Urinary bladder (tissue), 4 donors: Measurements from ENCODE around the gene LYPD8. TPM values are rescaled to one million over a fixed set of nuclear protein-coding genes. Genes with fewer than 3 reads are reported as not detected.
"Not testable (repeated sequence)": the region's sequence is repeated elsewhere in the genome, so short reads cannot be mapped to it uniquely, and the experiment has no call there.

Source experiments
- DNase-seq: peaks from one replicate; pipeline ENCODE4 v3.0.0-alpha.2; 2015; ENCODE audit errors: extremely low spot score
- H3K27ac ChIP-seq: one replicate; pipeline ENCODE4 v1.5.1; 2013; ENCODE audit warnings: low read depth, mild to moderate bottlenecking, moderate library complexity
- H3K36me3 ChIP-seq: one replicate; pipeline ENCODE4 v1.6.1; 2013; ENCODE audit warnings: mild to moderate bottlenecking, moderate library complexity; ENCODE audit not compliant: insufficient read depth
- H3K4me1 ChIP-seq: one replicate; pipeline ENCODE4 v1.6.1; 2013; ENCODE audit warnings: mild to moderate bottlenecking, moderate library complexity; ENCODE audit not compliant: insufficient read depth
- H3K4me3 ChIP-seq: one replicate; pipeline ENCODE4 v1.5.1; 2013; ENCODE audit warnings: low read depth, low read length
- WGBS: extraction: QIAGEN DNeasy Blood & Tissue Kit; methylation state at CpG from one replicate; pipeline ENCODE4 v1.1.7; 2013; 5-methylcytosine and 5-hydroxymethylcytosine counted together
- polyA plus RNA-seq: library from polyadenylated mRNA; stranded (reverse); fragments of 200-250 nt; gene quantifications from one replicate; pipeline ENCODE4 v1.2.3, GENCODE V29; 2013
- total RNA-seq: library from RNA; depleted of rRNA; stranded (reverse); fragments of >200 nt; gene quantifications from one replicate; pipeline ENCODE4 v1.2.3, GENCODE V29; 2014
- donor health status: healthy with polysubstance abuse.
- donor health status: healthy.

LYPD8 gene, protein sequence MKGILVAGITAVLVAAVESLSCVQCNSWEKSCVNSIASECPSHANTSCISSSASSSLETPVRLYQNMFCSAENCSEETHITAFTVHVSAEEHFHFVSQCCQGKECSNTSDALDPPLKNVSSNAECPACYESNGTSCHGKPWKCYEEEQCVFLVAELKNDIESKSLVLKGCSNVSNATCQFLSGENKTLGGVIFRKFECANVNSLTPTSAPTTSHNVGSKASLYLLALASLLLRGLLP
- total RNA-seq: not detected
- polyA plus RNA-seq: not detected

- H3K36me3 ChIP-seq: no peaks in the 10 kb centered on the region
- DNase-seq: no peak
- H3K4me1 ChIP-seq: no peaks in the 10 kb centered on the region
- no peak within 1 kb of the TSS for H3K27ac ChIP-seq
- no peak within 1 kb of the TSS for H3K4me3 ChIP-seq
- WGBS: 84% methylated on average over 6 of the region's 6 CpGs
These were observed at the start of gene LYPD8 for GRCh38 chr1:248755517-248755916. LYPD8 (minus strand) TSS chr1:248755759; CDS start chr1:248751081, 4,678 bp downstream.

DNA sequence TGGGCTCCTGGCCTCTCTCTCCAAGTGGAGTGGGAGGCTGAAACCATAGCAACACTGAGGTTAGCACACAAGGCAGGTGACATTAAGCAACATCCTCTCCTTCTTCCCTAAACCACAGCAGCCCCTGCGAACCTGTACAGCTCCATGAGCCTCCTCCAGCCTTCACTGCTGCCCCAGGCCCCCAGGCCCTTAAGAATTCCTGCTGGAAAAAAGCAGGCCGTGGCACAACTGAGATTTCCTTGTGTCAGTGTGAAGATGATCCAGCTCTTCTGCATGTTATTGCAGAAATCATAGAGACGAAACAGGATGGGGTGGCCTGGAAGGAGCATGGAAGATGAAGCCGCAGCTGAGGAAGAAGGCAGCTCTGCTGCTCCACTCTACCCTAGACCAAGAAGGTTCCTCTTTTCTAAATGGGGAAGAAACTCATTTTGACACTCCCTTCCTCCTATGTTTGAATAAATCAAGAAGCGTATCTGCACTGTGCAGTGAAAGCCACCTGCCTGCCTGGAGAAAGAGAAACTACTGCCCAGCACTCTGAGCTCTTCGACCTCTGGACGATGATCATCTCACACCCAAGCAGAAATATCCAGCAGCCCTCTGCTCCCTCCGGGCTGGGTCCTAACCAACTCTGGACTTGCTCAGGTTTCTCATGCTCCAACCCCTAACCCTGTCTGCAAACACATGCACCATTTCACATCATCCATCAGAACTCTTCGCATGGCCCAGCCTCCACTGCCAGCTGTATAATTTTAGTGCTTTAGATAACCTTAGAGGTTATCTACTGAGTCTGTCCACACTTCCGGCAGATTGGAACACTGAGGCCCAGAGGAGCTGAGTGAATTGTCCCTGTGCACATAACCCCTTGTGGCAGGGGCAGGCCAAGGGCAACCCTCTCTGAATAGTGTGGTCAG is 49.5 kb upstream of the LYPD8 start:
- no peak overlapping the region for H3K27ac ChIP-seq
- no peak for DNase-seq
- no peaks in the 10 kb centered on the region for H3K4me1 ChIP-seq
- H3K4me3 ChIP-seq: no peak overlapping the region
- 61% methylated on average over 10 of the region's 10 CpGs for WGBS
- H3K36me3 ChIP-seq: no peaks in the 10 kb centered on the region

DNA sequence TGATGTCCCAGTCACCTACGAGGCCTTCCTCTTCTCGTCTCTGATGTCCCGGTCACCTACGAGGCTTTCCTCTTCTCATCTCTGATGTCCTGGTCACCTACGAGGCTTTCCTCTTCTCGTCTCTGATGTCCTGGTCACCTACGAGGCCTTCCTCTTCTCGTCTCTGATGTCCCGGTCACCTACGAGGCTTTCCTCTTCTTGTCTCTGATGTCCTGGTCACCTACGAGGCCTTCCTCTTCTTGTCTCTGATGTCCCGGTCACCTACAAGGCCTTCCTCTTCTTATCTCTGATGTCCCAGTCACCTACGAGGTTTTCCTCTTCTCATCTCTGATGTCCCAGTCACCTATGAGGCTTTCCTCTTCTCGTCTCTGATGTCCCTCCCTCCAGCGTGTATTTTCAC is 47.9 kb upstream of the LYPD8 start:
- not testable (repeated sequence) for H3K27ac ChIP-seq, H3K4me1 ChIP-seq, DNase-seq, H3K36me3 ChIP-seq, H3K4me3 ChIP-seq
- WGBS: 90% methylated on average over 15 of the region's 15 CpGs

DNA sequence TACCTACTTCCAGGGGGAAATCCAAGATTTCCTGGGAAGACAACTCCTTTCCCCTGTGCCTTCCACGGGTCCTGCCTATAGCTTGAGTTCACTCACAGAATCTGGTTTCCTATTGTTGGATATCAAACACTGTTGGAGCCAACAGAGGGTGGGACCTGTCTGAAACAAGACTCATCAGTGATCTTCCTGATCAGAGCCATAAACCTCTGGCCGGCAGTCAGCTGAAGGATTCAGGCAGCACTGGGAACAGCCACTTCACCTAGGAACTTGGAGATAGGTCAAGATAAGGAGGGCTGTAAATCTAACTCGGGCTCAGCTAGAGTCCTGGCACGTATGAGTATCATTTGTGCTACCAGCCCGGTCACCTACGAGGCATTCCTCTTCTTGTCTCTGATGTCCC is 46.9 kb upstream of the LYPD8 start:
- H3K4me3 ChIP-seq: no peak overlapping the region
- DNase-seq: no peak
- H3K27ac ChIP-seq: no peak overlapping the region
- no peaks in the 10 kb centered on the region for H3K4me1 ChIP-seq
- H3K36me3 ChIP-seq: no peaks in the 10 kb centered on the region
- 79% methylated on average over 6 of the region's 6 CpGs for WGBS

DNA sequence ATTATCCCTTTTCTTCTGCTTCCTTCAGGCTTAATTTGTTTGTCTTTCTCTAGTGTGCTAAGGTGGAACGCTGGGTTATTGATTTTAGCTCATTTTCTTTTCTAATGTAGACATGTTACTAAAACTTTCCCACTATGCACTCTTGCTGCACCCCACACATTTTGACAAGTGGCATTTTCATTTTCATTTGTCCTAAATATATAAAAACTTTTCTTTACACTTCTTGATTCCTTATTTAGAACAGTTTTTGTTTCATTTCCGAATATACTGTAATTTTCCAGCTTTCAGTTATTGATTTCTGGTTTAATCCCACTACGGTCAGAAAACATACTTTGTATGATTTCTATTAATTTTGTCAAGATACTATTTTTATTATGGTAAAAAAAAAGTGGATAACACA is 44.9 kb upstream of the LYPD8 start:
- no peaks in the 10 kb centered on the region for H3K4me1 ChIP-seq
- H3K36me3 ChIP-seq: no peaks in the 10 kb centered on the region
- 80% methylated on average over 3 of the region's 3 CpGs for WGBS
- no peak overlapping the region for H3K4me3 ChIP-seq
- no peak overlapping the region for H3K27ac ChIP-seq
- no peak for DNase-seq

DNA sequence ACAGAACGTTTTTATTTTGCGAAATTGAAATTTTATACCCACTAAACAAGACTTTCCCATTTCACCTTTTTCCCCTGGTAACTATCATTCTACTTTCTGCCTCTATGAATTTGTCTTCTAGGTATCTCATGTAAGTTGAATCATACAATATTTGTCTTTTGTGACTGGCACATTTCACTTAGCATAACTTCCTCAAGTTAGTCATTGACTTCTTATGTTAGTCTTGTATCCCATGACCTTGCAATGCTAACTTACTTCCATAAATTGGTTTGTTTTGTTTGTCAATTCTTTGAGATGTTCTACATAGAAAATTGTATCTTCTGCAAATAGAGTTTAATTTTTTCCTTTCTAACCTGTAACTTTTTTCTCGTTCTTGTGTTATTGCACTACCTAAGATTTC is 43.2 kb upstream of the LYPD8 start:
- no peak for DNase-seq
- Histone ChIP-seq H3K27ac (no peak overlapping the region), H3K4me3 (no peak overlapping the region), H3K4me1 (no peaks in the 10 kb centered on the region), H3K36me3 (no peaks in the 10 kb centered on the region)
- 77% methylated on average over 3 of the region's 3 CpGs for WGBS

DNA sequence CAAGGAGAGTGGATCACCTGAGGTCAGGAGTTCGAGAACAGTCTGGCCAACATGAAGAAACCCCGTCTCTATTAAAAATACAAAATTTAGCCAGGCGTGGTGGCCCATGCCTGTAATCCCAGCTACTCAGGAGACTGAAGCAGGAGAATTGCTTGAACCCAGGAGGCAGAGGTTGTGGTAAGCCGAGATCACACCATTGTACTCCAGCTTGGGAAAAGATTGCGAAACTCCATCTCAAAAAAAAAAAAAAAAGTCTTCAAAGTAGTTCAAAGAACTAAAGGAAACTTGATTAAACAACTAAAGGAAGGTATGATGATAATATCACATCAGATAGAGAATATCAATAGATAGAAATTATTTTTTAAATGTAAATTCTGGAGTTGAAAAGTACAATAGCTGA is 39.1 kb upstream of the LYPD8 start:
- DNase-seq, H3K27ac ChIP-seq, H3K4me3 ChIP-seq, H3K36me3 ChIP-seq, H3K4me1 ChIP-seq: not testable (repeated sequence)
- 85% methylated on average over 5 of the region's 5 CpGs for WGBS

- Histone ChIP-seq H3K27ac (no peak overlapping the region), H3K4me1 (no peaks in the 10 kb centered on the region), H3K36me3 (no peaks in the 10 kb centered on the region), H3K4me3 (no peak overlapping the region)
- DNase-seq: no peak
These were observed 38.0 kb upstream of the LYPD8 start for GRCh38 chr1:248793592-248793991.

GRCh38 chr1:248792342-248792741 is 36.8 kb upstream of the LYPD8 start:
- H3K27ac ChIP-seq: no peak overlapping the region

GRCh38 chr1:248791010-248791409 is 35.5 kb upstream of the LYPD8 start:
- H3K4me3 ChIP-seq: no peak overlapping the region
- H3K4me1 ChIP-seq: no peaks in the 10 kb centered on the region
- no peaks in the 10 kb centered on the region for H3K36me3 ChIP-seq
- no peak overlapping the region for H3K27ac ChIP-seq
- 81% methylated on average over 4 of the region's 4 CpGs for WGBS
- DNase-seq: no peak

More at GRCh38 chr1:248792342-248792741, 36.8 kb upstream of the LYPD8 start:
- WGBS: 86% methylated on average over 5 of the region's 5 CpGs
- no peaks in the 10 kb centered on the region for H3K36me3 ChIP-seq
- no peak for DNase-seq
- H3K4me1 ChIP-seq: no peaks in the 10 kb centered on the region
- H3K4me3 ChIP-seq: no peak overlapping the region

DNA sequence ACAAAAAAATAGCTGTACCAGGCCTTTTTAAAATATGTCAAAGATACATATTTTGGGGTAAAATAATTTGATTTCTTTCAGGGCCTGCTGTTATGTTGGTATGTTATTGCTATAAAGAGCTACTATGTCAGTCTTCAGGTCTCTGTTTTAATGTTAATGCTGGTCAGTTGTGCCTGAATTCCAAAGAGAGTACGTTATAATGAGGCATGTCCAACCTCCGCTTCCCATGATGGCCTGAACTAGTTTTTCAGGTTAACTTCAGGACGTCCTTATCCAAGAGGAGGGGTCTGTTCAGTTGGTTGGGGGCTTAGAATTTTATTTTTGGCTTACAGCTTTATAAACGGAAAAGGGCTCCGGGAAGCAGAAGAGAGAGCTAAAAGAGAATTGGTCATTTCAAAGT is 34.9 kb upstream of the LYPD8 start:
- Histone ChIP-seq H3K4me1 (no peaks in the 10 kb centered on the region), H3K27ac (no peak overlapping the region), H3K36me3 (no peaks in the 10 kb centered on the region), H3K4me3 (no peak overlapping the region)
- 78% methylated on average over 5 of the region's 5 CpGs for WGBS
- DNase-seq: no peak

GRCh38 chr1:248789337-248789736 is 33.8 kb upstream of the LYPD8 start:
- DNase-seq: not testable (repeated sequence)

GRCh38 chr1:248788327-248788726 is 32.8 kb upstream of the LYPD8 start:
- H3K36me3 ChIP-seq: no peaks in the 10 kb centered on the region
- H3K4me3 ChIP-seq: no peak overlapping the region
- DNase-seq: no peak
- H3K4me1 ChIP-seq: no peaks in the 10 kb centered on the region
- H3K27ac ChIP-seq: no peak overlapping the region
- WGBS: 83% methylated on average over 3 of the region's 3 CpGs

More at GRCh38 chr1:248789337-248789736, 33.8 kb upstream of the LYPD8 start:
- whole genome bisulfite sequencing: 68% methylated on average over 2 of the region's 2 CpGs
- not testable (repeated sequence) for H3K4me1 ChIP-seq, H3K27ac ChIP-seq, H3K36me3 ChIP-seq, H3K4me3 ChIP-seq

DNA sequence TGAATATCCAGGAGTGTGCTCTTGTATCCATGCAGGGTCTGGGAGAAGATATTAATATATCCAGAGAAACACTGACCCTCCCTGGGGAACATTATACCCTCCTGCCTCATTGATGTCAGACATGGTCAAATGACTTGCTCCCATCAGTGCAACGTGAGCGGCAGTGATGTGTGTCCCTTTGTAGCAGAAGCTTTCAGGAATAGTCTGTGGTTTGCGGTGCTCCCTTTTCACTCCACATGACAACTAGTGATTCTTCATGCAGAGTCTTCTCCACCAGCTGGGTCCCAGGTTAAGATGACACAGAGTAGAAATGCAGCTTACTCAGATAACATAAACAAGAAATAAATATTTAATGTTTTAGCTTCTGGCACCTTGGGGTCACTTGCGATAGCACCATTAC is 31.9 kb upstream of the LYPD8 start:
- no peak for DNase-seq
- Histone ChIP-seq H3K27ac (no peak overlapping the region), H3K4me1 (no peaks in the 10 kb centered on the region), H3K4me3 (no peak overlapping the region), H3K36me3 (no peaks in the 10 kb centered on the region)
- WGBS: 86% methylated on average over 4 of the region's 4 CpGs
